Adrenal gland (tissue), 5 donors: ENCODE data around the gene ZNF888.

ENCODE experiments used
- CTCF ChIP-seq, 6 experiments: fragments of 450-650 bp in 4 of 6; fragments of 200-600 bp in 2 of 6; sonication (generic) in 1 of 6; IDR thresholded peaks; 1 replicate in 5 of 6; 2 replicates in 1 of 6; pipeline versions ENCODE4 v1.5.1 to v1.8.0; 2016 to 2021; ENCODE audit warnings: antibody characterized with exemption in 6 of 6, mild to moderate bottlenecking in 2 of 6, moderate library complexity in 1 of 6
- POLR2A ChIP-seq, 2 donors: fragments of 450-650 bp; IDR thresholded peaks; one replicate each; pipeline ENCODE4 v1.6.1; 2017; ENCODE audit warnings: antibody characterized with exemption in 2 of 2, mild to moderate bottlenecking in 2 of 2, moderate library complexity in 1 of 2
- donor health status: DM: no; HTN: no; CAD: no.

GRCh38 chr19:52936954-52937325 lies 13.7 kb upstream of the ZNF888 start:
- TF ChIP-seq CTCF (IDR thresholded peaks at IDR 0.05) = no peak
- no peak for TF ChIP-seq POLR2A (IDR thresholded peaks at IDR 0.05)
